ENCODE data around the gene TRNP1. TPM values are rescaled to one million over a fixed set of nuclear protein-coding genes. Genes with fewer than 3 reads are reported as not detected.
"Not testable (repeated sequence)": the region's sequence is repeated elsewhere in the genome, so short reads cannot be mapped to it uniquely, and the experiment has no call there.

Gene TRNP1, protein sequence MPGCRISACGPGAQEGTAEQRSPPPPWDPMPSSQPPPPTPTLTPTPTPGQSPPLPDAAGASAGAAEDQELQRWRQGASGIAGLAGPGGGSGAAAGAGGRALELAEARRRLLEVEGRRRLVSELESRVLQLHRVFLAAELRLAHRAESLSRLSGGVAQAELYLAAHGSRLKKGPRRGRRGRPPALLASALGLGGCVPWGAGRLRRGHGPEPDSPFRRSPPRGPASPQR
- 100 to 1,000 TPM in 1 of 2 donors, 10 to 100 TPM in 1; 84.9 to 158 TPM for polyA plus RNA-seq

DNA sequence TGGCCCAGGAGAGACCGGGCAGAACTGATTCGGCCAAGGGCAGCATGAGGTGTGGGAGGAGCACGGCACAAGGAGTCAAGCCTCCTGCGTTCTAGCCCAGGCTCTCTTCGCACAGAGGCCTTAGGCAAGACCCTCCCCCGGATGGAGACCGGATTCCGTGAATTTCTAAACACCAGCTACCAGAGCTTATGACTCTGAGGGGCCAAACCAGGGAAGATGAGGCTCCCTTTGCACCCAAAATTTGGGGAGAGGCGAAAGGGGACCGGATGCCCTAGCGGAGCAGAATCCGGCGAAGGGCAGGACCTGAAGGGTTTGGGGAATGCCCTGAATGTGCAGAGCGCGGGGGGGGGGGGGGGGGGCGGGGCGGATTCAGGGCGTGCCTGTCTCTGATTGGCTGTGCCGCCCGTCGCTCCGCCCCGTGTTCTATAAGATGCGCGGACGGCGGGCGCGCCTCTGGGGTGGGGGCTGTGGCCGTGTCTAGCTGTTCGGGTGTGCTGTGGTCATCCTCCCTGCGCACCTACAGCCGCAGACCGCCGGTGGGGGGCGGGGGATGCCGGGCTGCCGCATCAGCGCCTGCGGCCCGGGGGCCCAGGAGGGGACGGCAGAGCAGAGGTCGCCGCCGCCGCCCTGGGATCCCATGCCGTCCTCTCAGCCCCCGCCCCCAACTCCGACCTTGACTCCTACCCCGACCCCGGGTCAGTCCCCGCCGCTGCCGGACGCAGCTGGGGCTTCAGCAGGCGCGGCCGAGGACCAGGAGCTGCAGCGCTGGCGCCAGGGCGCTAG lies at the start of gene TRNP1:
TSS of gene TRNP1 (plus strand) at position 456 of the 783 bp plus-strand sequence. CDS start at position 551, 95 bp downstream.
- 1% methylated on average over 36 to 58 of the region's 61 CpGs for WGBS, 2 donors
- Histone ChIP-seq H3K27ac (ENCODE audit: low read depth in 2 of 2, low read length in 1 of 2) (peak within 1 kb of the TSS; percentile 71 to 80), H3K27me3 (ENCODE audit: control insufficient read depth in 1 of 2, insufficient read depth in 2 of 2, low read length in 2 of 2) (no peaks in the 10 kb centered on the region), H3K4me3 (ENCODE audit: low read depth in 1 of 2, low read length in 2 of 2) (peak within 1 kb of the TSS; percentile 75 to 86), H3K36me3 (ENCODE audit: control insufficient read depth in 2 of 2, insufficient read depth in 2 of 2, low read length in 1 of 2) (peaks cover 0 to 1% of the 10 kb centered on the region in 2 donors), H3K9me3 (ENCODE audit: control insufficient read depth in 2 of 2, insufficient read depth in 1 of 2, low read depth in 1 of 2, low read length in 1 of 2) (no peaks in the 10 kb centered on the region), H3K4me1 (ENCODE audit: control insufficient read depth in 2 of 2, insufficient read depth in 2 of 2, low read length in 1 of 2) (peaks cover 6 to 10% of the 10 kb centered on the region in 2 donors)

DNA sequence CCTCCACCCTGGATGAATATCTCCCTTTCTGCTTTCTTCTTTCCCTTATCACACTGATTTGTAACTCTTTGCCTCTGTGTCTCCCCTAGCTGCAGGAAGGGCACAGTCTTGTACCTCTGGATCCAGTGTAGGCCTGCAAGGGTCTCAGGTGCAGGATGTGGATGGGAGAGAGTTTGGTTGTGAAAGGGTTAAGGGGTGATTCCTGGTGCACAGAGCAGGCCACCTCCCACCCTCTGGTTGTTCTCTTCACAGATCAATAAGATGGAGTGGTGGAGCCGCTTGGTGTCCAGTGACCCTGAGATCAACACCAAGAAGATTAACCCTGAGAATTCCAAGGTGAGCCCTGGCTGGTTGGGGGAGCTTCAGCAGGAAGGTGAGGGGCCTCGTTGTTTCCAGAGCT lies 48.4 kb upstream of the TRNP1 start:
- WGBS, 2 donors, result 56 to 71% methylated on average over 2 of the region's 2 CpGs
- Histone ChIP-seq H3K9me3 (ENCODE audit: control insufficient read depth in 2 of 2, insufficient read depth in 1 of 2, low read depth in 1 of 2, low read length in 1 of 2) (no peaks in the 10 kb centered on the region), H3K27me3 (ENCODE audit: control insufficient read depth in 1 of 2, insufficient read depth in 2 of 2, low read length in 2 of 2) (no peaks in the 10 kb centered on the region), H3K36me3 (ENCODE audit: control insufficient read depth in 2 of 2, insufficient read depth in 2 of 2, low read length in 1 of 2) (peaks cover 18 to 27% of the 10 kb centered on the region in 2 donors), H3K4me1 (ENCODE audit: control insufficient read depth in 2 of 2, insufficient read depth in 2 of 2, low read length in 1 of 2) (no peaks in the 10 kb centered on the region), H3K27ac (ENCODE audit: low read depth in 2 of 2, low read length in 1 of 2) (no peak overlapping the region), H3K4me3 (ENCODE audit: low read depth in 1 of 2, low read length in 2 of 2) (no peak overlapping the region)

DNA sequence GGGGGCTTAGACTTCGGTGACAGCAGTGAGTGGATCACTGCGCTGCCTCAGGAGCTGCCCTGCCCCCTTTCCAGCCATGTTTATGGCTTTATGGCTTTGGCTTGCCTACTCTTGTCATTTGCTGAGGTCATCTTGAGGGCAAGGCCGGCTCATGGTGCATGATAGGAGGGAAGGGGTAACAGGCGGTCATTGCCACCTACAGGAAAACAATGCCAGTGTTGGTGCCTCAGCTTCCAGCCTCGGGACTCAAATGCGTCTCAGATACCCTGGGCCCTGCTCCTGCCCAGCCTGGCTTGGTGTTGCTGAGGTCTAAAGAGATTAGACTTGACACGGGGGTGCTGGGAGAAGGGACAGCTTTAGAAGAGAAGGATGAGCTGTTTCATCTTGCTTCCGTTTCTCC lies 47.8 kb upstream of the TRNP1 start:
- Histone ChIP-seq H3K27ac (ENCODE audit: low read depth in 2 of 2, low read length in 1 of 2) (no peak overlapping the region), H3K27me3 (ENCODE audit: control insufficient read depth in 1 of 2, insufficient read depth in 2 of 2, low read length in 2 of 2) (no peaks in the 10 kb centered on the region), H3K4me3 (ENCODE audit: low read depth in 1 of 2, low read length in 2 of 2) (no peak overlapping the region), H3K9me3 (ENCODE audit: control insufficient read depth in 2 of 2, insufficient read depth in 1 of 2, low read depth in 1 of 2, low read length in 1 of 2) (no peaks in the 10 kb centered on the region), H3K4me1 (ENCODE audit: control insufficient read depth in 2 of 2, insufficient read depth in 2 of 2, low read length in 1 of 2) (no peaks in the 10 kb centered on the region), H3K36me3 (ENCODE audit: control insufficient read depth in 2 of 2, insufficient read depth in 2 of 2, low read length in 1 of 2) (peaks cover 18 to 27% of the 10 kb centered on the region in 2 donors)
- WGBS, 2 donors, result 66 to 80% methylated on average over 8 of the region's 8 CpGs

DNA sequence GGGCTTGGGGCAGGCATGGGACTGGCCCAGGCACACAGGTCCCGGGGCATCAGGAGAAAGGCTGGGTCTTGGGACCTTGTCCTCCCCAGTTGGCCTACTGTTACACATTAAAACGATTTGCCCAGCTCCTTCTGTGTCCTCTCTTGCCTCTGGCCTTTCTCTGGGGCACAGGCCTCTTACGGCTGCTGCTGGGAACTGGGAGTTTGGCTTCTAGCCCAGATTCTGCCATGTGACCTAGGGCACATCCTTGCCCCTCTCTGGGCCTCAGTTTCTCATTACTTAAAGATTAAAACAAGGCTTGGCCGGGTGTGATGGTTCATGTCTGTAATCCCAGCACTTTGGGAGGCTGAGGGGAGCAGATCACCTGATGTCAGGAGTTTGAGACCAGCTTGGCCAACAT lies 47.2 kb upstream of the TRNP1 start:
- Histone ChIP-seq H3K4me3 (ENCODE audit: low read depth in 1 of 2, low read length in 2 of 2) (no peak overlapping the region), H3K36me3 (ENCODE audit: control insufficient read depth in 2 of 2, insufficient read depth in 2 of 2, low read length in 1 of 2) (peaks cover 17 to 27% of the 10 kb centered on the region in 2 donors), H3K27me3 (ENCODE audit: control insufficient read depth in 1 of 2, insufficient read depth in 2 of 2, low read length in 2 of 2) (no peaks in the 10 kb centered on the region), H3K9me3 (ENCODE audit: control insufficient read depth in 2 of 2, insufficient read depth in 1 of 2, low read depth in 1 of 2, low read length in 1 of 2) (no peaks in the 10 kb centered on the region), H3K27ac (ENCODE audit: low read depth in 2 of 2, low read length in 1 of 2) (no peak overlapping the region), H3K4me1 (ENCODE audit: control insufficient read depth in 2 of 2, insufficient read depth in 2 of 2, low read length in 1 of 2) (no peaks in the 10 kb centered on the region)
- 60 to 71% methylated on average over 4 of the region's 4 CpGs for WGBS, 2 donors

DNA sequence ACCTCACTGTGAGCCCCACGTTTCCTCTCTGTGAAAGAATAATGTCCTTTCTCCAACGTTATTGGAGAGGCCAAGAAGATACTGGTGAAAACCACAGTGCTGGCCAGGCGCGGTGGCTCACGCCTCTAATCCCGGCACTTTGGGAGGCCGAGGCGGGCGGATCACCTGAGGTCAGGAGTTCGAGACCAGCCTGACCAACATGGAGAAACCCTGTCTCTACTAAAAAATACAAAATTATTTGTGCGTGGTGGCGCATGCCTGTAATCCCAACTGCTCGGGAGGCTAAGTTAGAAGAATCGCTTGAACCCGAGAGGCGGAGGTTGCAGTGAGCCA lies 44.8 kb upstream of the TRNP1 start:
- H3K36me3 ChIP-seq (ENCODE audit: control insufficient read depth in 2 of 2, insufficient read depth in 2 of 2, low read length in 1 of 2), result peaks cover 13 to 18% of the 10 kb centered on the region in 2 donors

DNA sequence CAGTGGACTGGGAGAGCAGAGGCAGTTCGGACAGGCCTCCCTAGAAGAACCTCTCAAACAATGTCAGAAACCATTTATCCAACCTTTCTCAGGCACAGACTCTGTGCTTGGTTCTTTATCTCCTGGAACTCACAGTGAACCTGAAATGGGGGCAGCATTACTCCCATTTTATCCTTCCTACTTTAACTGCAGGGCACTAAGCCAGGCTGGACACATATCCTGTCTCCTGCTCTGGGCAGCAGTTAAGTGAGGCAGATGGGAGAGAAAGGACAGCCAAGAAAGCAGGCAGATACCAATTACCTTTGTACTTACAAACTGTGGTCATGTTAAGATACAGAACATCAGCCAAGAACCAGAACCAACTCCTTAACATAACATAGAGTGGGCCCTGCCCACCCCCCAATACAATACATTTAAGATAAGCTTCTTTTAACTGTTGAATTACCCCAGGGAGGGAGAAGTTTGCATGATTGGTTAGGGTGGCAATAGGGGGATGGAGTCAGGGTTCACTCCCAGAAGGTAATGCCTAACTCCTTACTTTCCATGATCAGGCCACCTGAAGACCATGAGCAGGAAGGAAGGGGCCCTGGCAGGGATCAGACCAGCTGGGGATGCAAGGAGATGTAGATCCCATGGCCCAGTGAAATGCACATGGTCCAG lies 44.1 kb upstream of the TRNP1 start:
- Histone ChIP-seq H3K9me3 (ENCODE audit: control insufficient read depth in 2 of 2, insufficient read depth in 1 of 2, low read depth in 1 of 2, low read length in 1 of 2) (no peaks in the 10 kb centered on the region), H3K36me3 (ENCODE audit: control insufficient read depth in 2 of 2, insufficient read depth in 2 of 2, low read length in 1 of 2) (peaks cover 13 to 17% of the 10 kb centered on the region in 2 donors), H3K4me1 (ENCODE audit: control insufficient read depth in 2 of 2, insufficient read depth in 2 of 2, low read length in 1 of 2) (no peaks in the 10 kb centered on the region), H3K4me3 (ENCODE audit: low read depth in 1 of 2, low read length in 2 of 2) (no peak overlapping the region), H3K27ac (ENCODE audit: low read depth in 2 of 2, low read length in 1 of 2) (no peak overlapping the region), H3K27me3 (ENCODE audit: control insufficient read depth in 1 of 2, insufficient read depth in 2 of 2, low read length in 2 of 2) (no peaks in the 10 kb centered on the region)
- 65 to 77% methylated on average over 1 of the region's 1 CpG for WGBS, 2 donors

More for the DNA sequence above, 44.8 kb upstream of the TRNP1 start:
- not testable (repeated sequence) for H3K27ac ChIP-seq (ENCODE audit: low read depth in 2 of 2, low read length in 1 of 2); H3K4me3 ChIP-seq (ENCODE audit: low read depth in 1 of 2, low read length in 2 of 2); H3K9me3 ChIP-seq (ENCODE audit: control insufficient read depth in 2 of 2, insufficient read depth in 1 of 2, low read depth in 1 of 2, low read length in 1 of 2); H3K4me1 ChIP-seq (ENCODE audit: control insufficient read depth in 2 of 2, insufficient read depth in 2 of 2, low read length in 1 of 2); H3K27me3 ChIP-seq (ENCODE audit: control insufficient read depth in 1 of 2, insufficient read depth in 2 of 2, low read length in 2 of 2)
- 88 to 89% methylated on average over 16 of the region's 16 CpGs for WGBS, 2 donors

DNA sequence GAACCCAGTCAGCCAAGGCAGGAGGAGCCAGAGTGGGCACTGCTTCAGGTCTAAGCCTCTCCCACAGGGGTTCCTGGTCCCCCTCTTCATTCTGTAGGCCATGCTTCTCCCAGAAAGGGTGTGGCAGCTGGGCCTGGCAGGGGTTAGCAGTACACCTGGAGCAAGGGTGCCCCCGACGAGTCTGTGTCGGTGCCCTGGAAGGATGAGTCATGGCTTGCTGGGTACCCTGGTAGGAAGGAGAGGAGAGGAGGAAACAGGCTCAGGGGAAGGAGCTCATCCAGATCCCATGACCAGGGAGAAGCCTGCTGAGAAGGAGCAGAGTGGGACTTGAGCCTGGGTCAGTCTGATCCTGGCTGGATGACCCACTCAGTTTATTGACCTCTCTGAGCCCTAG lies 43.6 kb upstream of the TRNP1 start:
- Histone ChIP-seq H3K4me1 (ENCODE audit: control insufficient read depth in 2 of 2, insufficient read depth in 2 of 2, low read length in 1 of 2) (no peaks in the 10 kb centered on the region), H3K27me3 (ENCODE audit: control insufficient read depth in 1 of 2, insufficient read depth in 2 of 2, low read length in 2 of 2) (no peaks in the 10 kb centered on the region), H3K9me3 (ENCODE audit: control insufficient read depth in 2 of 2, insufficient read depth in 1 of 2, low read depth in 1 of 2, low read length in 1 of 2) (no peaks in the 10 kb centered on the region), H3K4me3 (ENCODE audit: low read depth in 1 of 2, low read length in 2 of 2) (no peak overlapping the region), H3K27ac (ENCODE audit: low read depth in 2 of 2, low read length in 1 of 2) (no peak overlapping the region), H3K36me3 (ENCODE audit: control insufficient read depth in 2 of 2, insufficient read depth in 2 of 2, low read length in 1 of 2) (peaks cover 13 to 17% of the 10 kb centered on the region in 2 donors)
- 39 to 41% methylated on average over 3 of the region's 3 CpGs for WGBS, 2 donors

DNA sequence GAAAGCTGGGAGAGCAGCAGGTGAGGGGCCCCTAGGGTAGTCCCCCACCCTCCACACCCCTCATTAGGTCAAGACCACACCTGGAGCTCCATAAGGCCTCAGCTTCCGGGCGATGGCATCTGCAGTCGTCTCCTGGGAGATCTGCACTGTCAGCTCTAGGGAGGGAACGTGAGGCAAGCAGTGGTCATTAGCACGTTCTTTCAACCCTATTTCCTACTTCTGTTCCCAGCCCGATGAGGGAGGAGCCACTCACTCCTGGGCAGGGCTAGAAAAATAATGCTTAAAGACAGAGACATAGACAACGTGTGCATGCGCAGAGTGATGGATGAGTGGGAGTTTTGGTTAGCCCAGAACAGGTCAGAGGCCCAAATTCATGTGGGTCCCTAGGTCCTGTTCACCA lies 42.9 kb upstream of the TRNP1 start:
- peaks cover 6 to 10% of the 10 kb centered on the region in 2 donors for H3K36me3 ChIP-seq (ENCODE audit: control insufficient read depth in 2 of 2, insufficient read depth in 2 of 2, low read length in 1 of 2)
- no peaks in the 10 kb centered on the region for H3K4me1 ChIP-seq (ENCODE audit: control insufficient read depth in 2 of 2, insufficient read depth in 2 of 2, low read length in 1 of 2)
- no peak overlapping the region for H3K4me3 ChIP-seq (ENCODE audit: low read depth in 1 of 2, low read length in 2 of 2)
- WGBS, 2 donors, result 66 to 70% methylated on average over 8 of the region's 8 CpGs
- no peaks in the 10 kb centered on the region for H3K27me3 ChIP-seq (ENCODE audit: control insufficient read depth in 1 of 2, insufficient read depth in 2 of 2, low read length in 2 of 2)
- no peak overlapping the region for H3K27ac ChIP-seq (ENCODE audit: low read depth in 2 of 2, low read length in 1 of 2)
- H3K9me3 ChIP-seq (ENCODE audit: control insufficient read depth in 2 of 2, insufficient read depth in 1 of 2, low read depth in 1 of 2, low read length in 1 of 2), result no peaks in the 10 kb centered on the region

DNA sequence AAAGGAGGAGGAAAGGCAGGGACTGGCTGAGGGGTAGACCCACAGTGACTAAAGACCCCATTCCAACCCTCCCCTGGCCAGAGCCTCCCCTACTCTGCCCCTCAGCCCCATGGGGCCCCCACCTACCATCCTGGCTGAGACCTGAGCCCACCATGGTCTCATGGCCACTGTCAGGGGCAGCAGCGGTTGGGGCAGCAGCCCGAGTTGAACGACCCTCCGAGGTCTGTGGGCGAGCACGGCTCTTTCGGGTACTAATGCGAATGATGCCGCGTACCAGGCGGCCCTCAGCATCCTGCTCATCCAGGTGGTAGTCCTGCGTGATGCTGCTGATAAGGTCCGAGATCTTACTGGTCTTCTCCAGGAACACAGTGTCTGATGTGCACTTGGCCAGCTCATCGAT lies 42.3 kb upstream of the TRNP1 start:
- no peaks in the 10 kb centered on the region for H3K27me3 ChIP-seq (ENCODE audit: control insufficient read depth in 1 of 2, insufficient read depth in 2 of 2, low read length in 2 of 2)
- H3K36me3 ChIP-seq (ENCODE audit: control insufficient read depth in 2 of 2, insufficient read depth in 2 of 2, low read length in 1 of 2), result peaks cover 2 to 6% of the 10 kb centered on the region in 2 donors
- no peak overlapping the region for H3K4me3 ChIP-seq (ENCODE audit: low read depth in 1 of 2, low read length in 2 of 2)
- H3K9me3 ChIP-seq (ENCODE audit: control insufficient read depth in 2 of 2, insufficient read depth in 1 of 2, low read depth in 1 of 2, low read length in 1 of 2), result no peaks in the 10 kb centered on the region
- no peaks in the 10 kb centered on the region for H3K4me1 ChIP-seq (ENCODE audit: control insufficient read depth in 2 of 2, insufficient read depth in 2 of 2, low read length in 1 of 2)
- WGBS, 2 donors, result 91 to 96% methylated on average over 14 of the region's 14 CpGs
- H3K27ac ChIP-seq (ENCODE audit: low read depth in 2 of 2, low read length in 1 of 2), result no peak overlapping the region

Data from esophagus (tissue), 2 donors.